ENCODE measurements around the gene GRK5. TPM values are rescaled to one million over a fixed set of nuclear protein-coding genes. Genes with fewer than 3 reads are reported as not detected.
"Not testable (repeated sequence)": the region's sequence is repeated elsewhere in the genome, so short reads cannot be mapped to it uniquely, and the experiment has no call there.

GRK5 gene
- total RNA-seq, 2 experiments from 2014 or later: 21.2 to 24.8 TPM

- no peaks in the 10 kb centered on the region for H3K9me3 Mint-ChIP-seq (ENCODE audit: low read depth)
- ChIA-PET CTCF (interaction anchor here (0.8 to 2.2 kb wide), 2 partner anchors 10 to 13 kb away, joined by 3 to 11 read pairs; no protein-coding TSS in a partner anchor), POLR2A (no interaction called here)
- no peak for DNase-seq
- H3K27ac Mint-ChIP-seq: no peak overlapping the region
- intact Hi-C loops (cut with DNase I, micrococcal nuclease): no loop called here
- no peaks in the 10 kb centered on the region for H3K4me1 Mint-ChIP-seq
- no peaks in the 10 kb centered on the region for H3K36me3 Mint-ChIP-seq (ENCODE audit: low read depth)
- H3K27me3 Mint-ChIP-seq: no peaks in the 10 kb centered on the region
- ATAC-seq: no peak
- no peak overlapping the region for H3K4me3 Mint-ChIP-seq
Observed at GRCh38 chr10:119455609-119456434, 248.5 kb downstream of the GRK5 start.

GRCh38 chr10:119456435-119456810 is 249.1 kb downstream of the GRK5 start:
- ATAC-seq: no peak
- ChIA-PET CTCF (interaction anchor here (0.8 to 2.2 kb wide), 3 partner anchors 11 to 257 kb away, joined by 3 to 11 read pairs (median 3); no protein-coding TSS in a partner anchor), POLR2A (no interaction called here)
- Mint-ChIP-seq H3K36me3 (ENCODE audit: low read depth) (no peaks in the 10 kb centered on the region), H3K4me3 (no peak overlapping the region), H3K27ac (no peak overlapping the region), H3K4me1 (peaks cover 3% of the 10 kb centered on the region), H3K9me3 (ENCODE audit: low read depth) (no peaks in the 10 kb centered on the region), H3K27me3 (no peaks in the 10 kb centered on the region)
- intact Hi-C loops (cut with DNase I, micrococcal nuclease): no loop called here
- DNase-seq: no peak

- Mint-ChIP-seq H3K36me3 (ENCODE audit: low read depth) (peaks cover 4% of the 10 kb centered on the region), H3K4me3 (no peak overlapping the region), H3K4me1 (peaks cover 4% of the 10 kb centered on the region), H3K9me3 (ENCODE audit: low read depth) (peaks cover 6% of the 10 kb centered on the region), H3K27ac (no peak overlapping the region), H3K27me3 (no peaks in the 10 kb centered on the region)
- intact Hi-C loops (cut with DNase I, micrococcal nuclease): no loop called here
- no peak for ATAC-seq
- ChIA-PET CTCF (interaction anchor here (0.7 to 2.2 kb wide), 2 partner anchors 13 to 258 kb away, joined by 3 to 11 read pairs; no protein-coding TSS in a partner anchor), POLR2A (no interaction called here)
- DNase-seq: no peak
Observed at GRCh38 chr10:119457966-119458766, 250.8 kb downstream of the GRK5 start.

- peaks cover 4% of the 10 kb centered on the region for H3K36me3 Mint-ChIP-seq (ENCODE audit: low read depth)
- H3K4me3 Mint-ChIP-seq: no peak overlapping the region
- CTCF ChIA-PET: interaction anchor here (1.0 to 1.1 kb wide), 2 partner anchors 13 to 29 kb away, joined by 3 read pairs; no protein-coding TSS in a partner anchor
- no peak for DNase-seq
- no peak overlapping the region for H3K27ac Mint-ChIP-seq
- no peak for ATAC-seq
- H3K27me3 Mint-ChIP-seq: no peaks in the 10 kb centered on the region
- peaks cover 4% of the 10 kb centered on the region for H3K4me1 Mint-ChIP-seq
- POLR2A ChIA-PET: no interaction called here
- H3K9me3 Mint-ChIP-seq (ENCODE audit: low read depth): peaks cover 10% of the 10 kb centered on the region
- intact Hi-C loops (cut with DNase I, micrococcal nuclease): no loop called here
Observed at GRCh38 chr10:119459681-119460340, 252.4 kb downstream of the GRK5 start.

- DNase-seq (no peak), ATAC-seq (no peak)
- peaks cover 10% of the 10 kb centered on the region for H3K9me3 Mint-ChIP-seq (ENCODE audit: low read depth)
- POLR2A ChIA-PET: no interaction called here
- CTCF ChIA-PET: interaction anchor here (0.6 to 0.7 kb wide), 2 partner anchors 55 to 319 kb away, joined by 4 read pairs; no protein-coding TSS in a partner anchor
- H3K27me3 Mint-ChIP-seq: no peaks in the 10 kb centered on the region
- H3K36me3 Mint-ChIP-seq (ENCODE audit: low read depth): peaks cover 4% of the 10 kb centered on the region
- H3K4me3 Mint-ChIP-seq: no peak overlapping the region
- peaks cover 5% of the 10 kb centered on the region for H3K4me1 Mint-ChIP-seq
- intact Hi-C loops (cut with DNase I, micrococcal nuclease): no loop called here
- no peak overlapping the region for H3K27ac Mint-ChIP-seq
Observed at GRCh38 chr10:119460369-119461195, 253.2 kb downstream of the GRK5 start.

- Mint-ChIP-seq H3K27ac (no peak overlapping the region), H3K4me3 (no peak overlapping the region), H3K36me3 (ENCODE audit: low read depth) (peaks cover 4% of the 10 kb centered on the region), H3K4me1 (peaks cover 5% of the 10 kb centered on the region), H3K9me3 (ENCODE audit: low read depth) (peaks cover 10% of the 10 kb centered on the region), H3K27me3 (no peaks in the 10 kb centered on the region)
- POLR2A ChIA-PET: no interaction called here
- intact Hi-C loops (cut with DNase I, micrococcal nuclease): no loop called here
- ATAC-seq (peak; percentile 90), DNase-seq (peak; percentile 34)
- CTCF ChIA-PET: interaction anchor here (0.7 to 0.8 kb wide), 2 partner anchors 55 to 57 kb away, joined by 3 to 4 read pairs; no protein-coding TSS in a partner anchor
Observed at GRCh38 chr10:119461380-119461779, 254.0 kb downstream of the GRK5 start.

- Mint-ChIP-seq H3K27ac (no peak overlapping the region), H3K36me3 (ENCODE audit: low read depth) (peaks cover 4% of the 10 kb centered on the region), H3K4me1 (peaks cover 9% of the 10 kb centered on the region), H3K27me3 (no peaks in the 10 kb centered on the region), H3K4me3 (no peak overlapping the region), H3K9me3 (ENCODE audit: low read depth) (peaks cover 10% of the 10 kb centered on the region)
- ATAC-seq (no peak), DNase-seq (no peak)
- POLR2A ChIA-PET: no interaction called here
- intact Hi-C loops (cut with DNase I, micrococcal nuclease): no loop called here
- CTCF ChIA-PET: interaction anchor here (0.8 kb wide), 1 partner anchor 56 kb away, joined by 3 read pairs; no protein-coding TSS in a partner anchor
Observed at GRCh38 chr10:119461923-119462322, 254.6 kb downstream of the GRK5 start.

GRCh38 chr10:119462773-119463172 is 255.4 kb downstream of the GRK5 start:
- POLR2A ChIA-PET: no interaction called here
- ATAC-seq: no peak
- intact Hi-C loops (cut with DNase I, micrococcal nuclease): no loop called here

GRCh38 chr10:119463195-119463594 is 255.8 kb downstream of the GRK5 start:
- POLR2A ChIA-PET; H3K4me1 Mint-ChIP-seq; intact Hi-C loops (cut with DNase I, micrococcal nuclease); CTCF ChIA-PET; H3K4me3 Mint-ChIP-seq; H3K27ac Mint-ChIP-seq; H3K27me3 Mint-ChIP-seq; DNase-seq; H3K36me3 Mint-ChIP-seq (ENCODE audit: low read depth); ATAC-seq; H3K9me3 Mint-ChIP-seq (ENCODE audit: low read depth): not testable (repeated sequence)

More at GRCh38 chr10:119462773-119463172, 255.4 kb downstream of the GRK5 start:
- Mint-ChIP-seq H3K4me3 (no peak overlapping the region), H3K4me1 (peaks cover 9% of the 10 kb centered on the region), H3K27me3 (no peaks in the 10 kb centered on the region), H3K9me3 (ENCODE audit: low read depth) (peaks cover 10% of the 10 kb centered on the region), H3K27ac (no peak overlapping the region), H3K36me3 (ENCODE audit: low read depth) (peaks cover 4% of the 10 kb centered on the region)
- CTCF ChIA-PET: no interaction called here
- DNase-seq: no peak

- CTCF ChIA-PET: no interaction called here
- intact Hi-C loops (cut with DNase I, micrococcal nuclease): no loop called here
Observed at GRCh38 chr10:119465085-119465484, 257.7 kb downstream of the GRK5 start.

More at GRCh38 chr10:119465085-119465484, 257.7 kb downstream of the GRK5 start:
- Mint-ChIP-seq H3K4me3 (no peak overlapping the region), H3K36me3 (ENCODE audit: low read depth) (peaks cover 4% of the 10 kb centered on the region), H3K27ac (no peak overlapping the region), H3K4me1 (peaks cover 9% of the 10 kb centered on the region), H3K27me3 (no peaks in the 10 kb centered on the region), H3K9me3 (ENCODE audit: low read depth) (peaks cover 10% of the 10 kb centered on the region)
- DNase-seq (no peak), ATAC-seq (no peak)
- POLR2A ChIA-PET: no interaction called here

All from activated CD4-positive, alpha-beta T cell treated with anti-CD3 and anti-CD28 coated beads for 36 hours (primary cell).